Measurements from ENCODE around the gene SERAC1.
A peak's percentile ranks its signal among the peaks of the same experiment; 100 is the strongest.

The SERAC1 gene

GRCh38 chr6:158122048-158122447 is 46.0 kb downstream of the SERAC1 start:
- no peak for DNase-seq (ENCODE audit: low read depth)

GRCh38 chr6:158121335-158121734 is 46.7 kb downstream of the SERAC1 start:
- DNase-seq (ENCODE audit: low read depth) = no peak

- DNase-seq (ENCODE audit: low read depth) = no peak
Observed at GRCh38 chr6:158118886-158119285, 49.2 kb downstream of the SERAC1 start.

GRCh38 chr6:158115508-158115907 is 52.6 kb downstream of the SERAC1 start:
- DNase-seq (ENCODE audit: low read depth) = no peak

- DNase-seq (ENCODE audit: low read depth) = no peak
Observed at GRCh38 chr6:158115102-158115501, 53.0 kb downstream of the SERAC1 start.

GRCh38 chr6:158113802-158114201 is 54.3 kb downstream of the SERAC1 start:
- no peak for DNase-seq (ENCODE audit: low read depth)

- DNase-seq (ENCODE audit: low read depth) = no peak
Observed at GRCh38 chr6:158111987-158112386, 56.1 kb downstream of the SERAC1 start.

- no peak for DNase-seq (ENCODE audit: low read depth)
Observed at GRCh38 chr6:158110986-158111385, 57.1 kb downstream of the SERAC1 start.

- no peak for DNase-seq (ENCODE audit: low read depth)
Observed at GRCh38 chr6:158109748-158110147, 58.3 kb downstream of the SERAC1 start.

DNA sequence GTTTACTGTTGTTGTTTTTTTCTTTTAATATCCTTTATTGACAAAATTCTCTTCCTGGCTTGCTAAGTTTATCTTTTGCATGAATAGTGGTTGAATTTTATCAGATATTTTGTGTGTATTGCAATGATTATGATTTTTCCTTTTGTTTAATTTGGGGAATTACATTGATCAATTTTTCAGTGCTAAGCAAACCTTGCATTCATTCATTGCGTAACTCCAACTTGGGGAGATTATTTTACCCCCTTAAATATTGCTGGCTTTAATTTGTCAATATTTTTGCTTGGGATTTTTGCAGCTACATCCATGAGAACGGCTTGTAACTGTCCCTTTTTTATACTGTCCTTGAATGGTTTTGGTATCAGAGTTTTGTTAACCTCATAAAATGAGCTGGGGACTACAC is 63.4 kb downstream of the SERAC1 start:
- no peak for DNase-seq (ENCODE audit: low read depth)

GRCh38 chr6:158103228-158103627 is 64.8 kb downstream of the SERAC1 start:
- DNase-seq (ENCODE audit: low read depth) = no peak

DNA sequence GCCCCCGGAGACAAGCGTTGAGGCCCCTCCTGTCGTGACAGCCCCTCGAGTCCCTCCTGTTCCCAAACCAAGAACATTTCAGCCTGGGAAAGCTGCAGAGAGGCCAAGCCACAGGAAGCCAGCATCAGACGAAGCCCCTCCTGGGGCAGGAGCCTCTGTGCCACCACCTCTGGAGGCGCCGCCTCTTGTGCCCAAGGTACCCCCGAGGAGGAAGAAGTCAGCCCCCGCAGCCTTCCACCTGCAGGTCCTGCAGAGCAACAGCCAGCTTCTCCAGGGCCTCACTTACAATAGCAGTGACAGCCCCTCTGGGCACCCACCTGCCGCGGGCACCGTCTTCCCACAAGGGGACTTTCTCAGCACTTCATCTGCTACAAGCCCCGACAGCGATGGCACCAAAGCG is 72.4 kb downstream of the SERAC1 start:
- no peak for DNase-seq (ENCODE audit: low read depth)

DNA sequence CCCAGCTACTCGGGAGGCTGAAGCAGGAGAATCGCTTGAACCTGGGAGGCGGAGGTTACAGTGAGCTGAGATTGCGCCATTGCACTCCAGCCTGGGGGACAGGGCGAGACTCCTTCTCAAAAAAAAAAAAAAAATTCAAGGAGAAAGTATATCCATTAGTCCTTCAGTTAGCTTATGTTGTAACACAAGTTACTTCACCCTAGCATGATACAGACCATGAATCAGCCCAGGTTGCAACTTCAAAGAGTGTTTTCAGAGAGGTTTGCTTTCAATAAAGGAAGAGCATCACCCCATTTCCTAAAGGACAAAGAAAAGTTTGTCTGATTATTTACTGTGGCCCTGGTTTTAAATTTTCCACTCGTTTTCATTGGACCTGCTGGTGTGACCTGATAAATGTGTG is 73.0 kb downstream of the SERAC1 start:
- no peak for DNase-seq (ENCODE audit: low read depth)

DNA sequence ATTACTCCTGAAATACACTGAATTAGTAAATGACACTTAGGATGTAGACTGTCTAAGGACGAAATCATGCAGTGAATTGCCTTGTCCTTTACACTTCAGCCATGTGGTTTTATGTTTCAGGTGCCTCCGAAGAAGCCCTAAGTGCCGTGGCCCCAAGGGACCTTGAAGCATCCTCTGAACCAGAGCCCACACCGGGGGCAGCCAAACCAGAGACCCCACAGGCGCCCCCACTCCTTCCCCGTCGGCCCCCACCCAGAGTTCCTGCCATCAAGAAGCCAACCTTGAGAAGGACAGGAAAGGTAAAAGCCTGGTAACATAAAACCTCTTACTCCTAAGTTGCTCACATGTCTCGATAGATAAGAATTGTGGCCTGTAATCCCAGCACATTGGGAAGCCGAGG is 75.3 kb downstream of the SERAC1 start:
- no peak for DNase-seq (ENCODE audit: low read depth)

DNA sequence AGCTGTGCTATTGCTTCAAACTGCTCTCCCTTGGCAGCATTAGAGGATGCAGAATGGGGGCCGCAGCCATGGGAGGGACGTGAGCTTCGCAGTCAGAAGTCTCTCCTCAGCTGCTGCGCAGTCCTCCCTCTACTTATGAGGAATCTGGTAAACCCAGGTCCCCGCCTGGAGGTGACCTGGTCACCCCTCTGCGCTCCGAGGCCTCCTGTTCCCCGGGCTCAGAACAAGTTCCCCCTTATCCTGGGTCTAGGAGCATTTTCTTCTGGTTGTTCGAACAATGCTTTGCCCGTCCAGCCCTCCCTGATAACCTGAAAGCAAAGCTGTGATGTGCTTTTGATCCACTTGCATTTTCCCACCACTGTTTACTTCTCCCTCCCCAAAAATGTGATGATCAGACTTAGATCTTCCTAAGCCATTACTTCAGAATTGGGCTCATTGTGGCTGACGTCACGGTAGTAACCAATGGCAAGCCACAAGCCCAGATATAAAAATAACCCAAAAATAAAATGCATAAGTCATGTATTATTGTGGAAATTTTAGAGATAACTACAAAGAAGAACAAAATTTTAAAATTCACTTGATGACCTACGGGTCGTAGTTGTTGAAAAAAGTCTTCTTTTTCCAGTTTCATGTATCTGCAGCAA is 80.7 kb downstream of the SERAC1 start:
- DNase-seq (ENCODE audit: low read depth) = no peak

DNA sequence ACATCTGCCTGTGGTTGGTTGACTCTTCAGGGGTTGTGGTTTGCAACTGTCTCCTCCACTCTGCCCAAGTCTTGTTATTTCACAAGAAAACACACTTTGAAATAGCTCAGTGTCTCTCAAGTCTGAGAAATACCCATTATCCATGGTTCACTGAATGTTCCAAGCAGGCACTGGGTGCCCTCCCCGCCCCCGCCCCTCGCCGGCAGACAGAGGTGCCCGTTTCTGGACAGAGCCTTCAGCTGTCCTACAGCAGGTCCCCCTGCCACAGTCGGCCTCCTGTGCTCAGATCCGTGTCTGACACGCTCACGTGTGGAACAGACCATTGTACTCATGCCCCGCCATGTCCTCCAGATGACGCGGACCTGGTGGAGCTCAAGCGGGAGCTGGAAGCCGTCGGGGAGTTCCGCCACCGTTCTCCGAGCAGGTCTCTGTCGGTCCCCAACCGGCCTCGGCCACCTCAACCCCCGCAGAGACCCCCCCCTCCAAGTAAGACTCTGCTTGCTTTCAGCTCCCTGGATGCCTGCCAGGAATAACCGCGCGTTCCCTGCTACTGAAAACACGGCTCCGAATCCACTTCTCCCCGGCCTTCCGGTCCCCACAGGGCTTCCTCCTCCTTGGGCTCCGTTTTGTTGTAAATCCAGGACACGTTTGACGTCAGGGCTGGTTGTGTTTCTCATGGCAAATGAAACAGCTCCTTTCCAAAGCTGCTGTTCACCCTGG is 81.4 kb downstream of the SERAC1 start:
- peak; percentile 60 for DNase-seq (ENCODE audit: low read depth)

- DNase-seq (ENCODE audit: low read depth) = no peak
Observed at GRCh38 chr6:158086054-158086503, 82.0 kb downstream of the SERAC1 start.

- no peak for DNase-seq (ENCODE audit: low read depth)
Observed at GRCh38 chr6:158085261-158086053, 82.6 kb downstream of the SERAC1 start.

DNA sequence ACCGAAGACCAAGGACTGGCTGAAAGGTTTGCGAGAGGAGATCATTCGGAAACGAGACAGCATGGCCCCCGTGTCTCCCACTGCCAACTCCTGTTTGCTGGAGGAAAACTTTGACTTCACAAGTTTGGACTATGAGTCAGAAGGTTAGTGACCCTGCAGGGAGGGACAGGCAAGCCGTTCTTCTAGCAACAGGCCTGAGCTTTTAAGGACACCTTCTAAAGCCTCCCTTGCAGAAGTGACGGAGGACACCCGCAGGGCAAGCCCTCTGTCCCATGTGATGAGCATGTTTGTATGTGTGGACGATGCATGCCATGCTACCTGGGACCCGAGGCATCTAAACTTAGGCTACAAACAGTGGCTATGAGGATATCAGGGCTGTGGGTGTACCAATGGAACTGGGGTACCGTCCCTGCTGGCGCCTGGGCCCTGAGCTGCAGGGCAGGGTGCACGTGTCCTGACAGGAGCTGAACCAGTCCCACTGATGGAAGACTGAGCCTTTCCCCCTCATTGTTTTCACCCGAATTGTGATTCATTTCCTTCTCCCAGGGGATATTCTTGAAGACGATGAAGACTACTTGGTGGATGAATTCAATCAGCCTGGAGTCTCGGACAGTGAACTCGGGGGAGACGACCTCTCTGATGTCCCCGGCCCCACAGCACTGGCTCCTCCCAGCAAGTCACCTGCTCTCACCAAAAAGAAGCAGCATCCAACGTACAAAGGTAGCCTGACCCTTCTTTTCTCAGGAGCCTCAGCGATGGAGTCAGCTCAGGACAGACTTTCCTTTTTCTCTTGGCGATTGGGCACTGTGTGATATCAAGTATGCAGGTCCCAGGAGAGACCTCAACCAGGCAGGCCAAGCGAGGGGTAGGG is 84.4 kb downstream of the SERAC1 start:
- DNase-seq (ENCODE audit: low read depth) = no peak

DNA sequence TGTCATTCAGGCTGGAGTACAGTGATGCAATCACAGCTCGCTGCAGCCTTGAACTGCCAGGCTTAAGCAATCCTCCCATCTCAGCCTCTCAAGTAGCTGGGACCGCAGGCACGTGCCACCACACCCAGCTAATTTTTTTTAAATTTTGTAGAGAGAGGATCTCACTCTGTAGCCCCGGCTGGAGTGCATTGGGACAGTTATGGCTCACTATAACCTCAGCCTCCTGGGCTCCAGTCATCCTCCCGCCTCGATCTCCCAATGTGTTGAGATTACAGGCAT is 86.5 kb downstream of the SERAC1 start:
- DNase-seq (ENCODE audit: low read depth) = no peak

- no peak for DNase-seq (ENCODE audit: low read depth)
Observed at GRCh38 chr6:158080849-158081656, 87.0 kb downstream of the SERAC1 start.
